ENCODE data around the gene LRFN2. TPM values are rescaled to one million over a fixed set of nuclear protein-coding genes. Genes with fewer than 3 reads are reported as not detected.

The LRFN2 gene
- total RNA-seq, 2 donors from 2014 or later: not detected

- no peaks in the 10 kb centered on the region for H3K27me3 ChIP-seq (replicated peaks; ENCODE audit: insufficient read depth)
- no peak for DNase-seq (ENCODE audit: low spot score)
- no peaks in the 10 kb centered on the region for H3K9me3 ChIP-seq
- TF ChIP-seq, protein P1, sequence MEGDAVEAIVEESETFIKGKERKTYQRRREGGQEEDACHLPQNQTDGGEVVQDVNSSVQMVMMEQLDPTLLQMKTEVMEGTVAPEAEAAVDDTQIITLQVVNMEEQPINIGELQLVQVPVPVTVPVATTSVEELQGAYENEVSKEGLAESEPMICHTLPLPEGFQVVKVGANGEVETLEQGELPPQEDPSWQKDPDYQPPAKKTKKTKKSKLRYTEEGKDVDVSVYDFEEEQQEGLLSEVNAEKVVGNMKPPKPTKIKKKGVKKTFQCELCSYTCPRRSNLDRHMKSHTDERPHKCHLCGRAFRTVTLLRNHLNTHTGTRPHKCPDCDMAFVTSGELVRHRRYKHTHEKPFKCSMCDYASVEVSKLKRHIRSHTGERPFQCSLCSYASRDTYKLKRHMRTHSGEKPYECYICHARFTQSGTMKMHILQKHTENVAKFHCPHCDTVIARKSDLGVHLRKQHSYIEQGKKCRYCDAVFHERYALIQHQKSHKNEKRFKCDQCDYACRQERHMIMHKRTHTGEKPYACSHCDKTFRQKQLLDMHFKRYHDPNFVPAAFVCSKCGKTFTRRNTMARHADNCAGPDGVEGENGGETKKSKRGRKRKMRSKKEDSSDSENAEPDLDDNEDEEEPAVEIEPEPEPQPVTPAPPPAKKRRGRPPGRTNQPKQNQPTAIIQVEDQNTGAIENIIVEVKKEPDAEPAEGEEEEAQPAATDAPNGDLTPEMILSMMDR (IDR thresholded peaks at IDR 0.05): no peak
- no peaks in the 10 kb centered on the region for H3K36me3 ChIP-seq
- H3K4me1 ChIP-seq (ENCODE audit: control insufficient read depth in 1 of 2, low read depth in 2 of 2): no peaks in the 10 kb centered on the region
- no peak overlapping the region for H3K4me3 ChIP-seq
- ATAC-seq (ENCODE audit: insufficient number of reproducible peaks, low FRiP score, low read depth): no peak
- H3K27ac ChIP-seq: no peak overlapping the region
Measured at GRCh38 chr6:40387127-40387870, 199.9 kb downstream of the LRFN2 start.

GRCh38 chr6:40386200-40386599 is 201.0 kb downstream of the LRFN2 start:
- H3K27ac ChIP-seq: no peak overlapping the region
- H3K9me3 ChIP-seq: no peaks in the 10 kb centered on the region
- no peak for DNase-seq (ENCODE audit: low spot score)
- no peaks in the 10 kb centered on the region for H3K27me3 ChIP-seq (replicated peaks; ENCODE audit: insufficient read depth)
- no peak overlapping the region for H3K4me3 ChIP-seq
- no peaks in the 10 kb centered on the region for H3K36me3 ChIP-seq
- no peak for ATAC-seq (ENCODE audit: insufficient number of reproducible peaks, low FRiP score, low read depth)
- no peaks in the 10 kb centered on the region for H3K4me1 ChIP-seq (ENCODE audit: control insufficient read depth in 1 of 2, low read depth in 2 of 2)
- TF ChIP-seq, protein P1 (IDR thresholded peaks at IDR 0.05): no peak

- no peak for ATAC-seq (ENCODE audit: insufficient number of reproducible peaks, low FRiP score, low read depth)
- Histone ChIP-seq H3K27ac (no peak overlapping the region), H3K27me3 (replicated peaks; ENCODE audit: insufficient read depth) (no peaks in the 10 kb centered on the region), H3K4me1 (ENCODE audit: control insufficient read depth in 1 of 2, low read depth in 2 of 2) (no peaks in the 10 kb centered on the region), H3K36me3 (no peaks in the 10 kb centered on the region), H3K9me3 (no peaks in the 10 kb centered on the region), H3K4me3 (no peak overlapping the region)
- DNase-seq (ENCODE audit: low spot score): no peak
- TF ChIP-seq, protein P1 (IDR thresholded peaks at IDR 0.05): no peak
Measured at GRCh38 chr6:40383348-40384115, 203.6 kb downstream of the LRFN2 start.

DNA sequence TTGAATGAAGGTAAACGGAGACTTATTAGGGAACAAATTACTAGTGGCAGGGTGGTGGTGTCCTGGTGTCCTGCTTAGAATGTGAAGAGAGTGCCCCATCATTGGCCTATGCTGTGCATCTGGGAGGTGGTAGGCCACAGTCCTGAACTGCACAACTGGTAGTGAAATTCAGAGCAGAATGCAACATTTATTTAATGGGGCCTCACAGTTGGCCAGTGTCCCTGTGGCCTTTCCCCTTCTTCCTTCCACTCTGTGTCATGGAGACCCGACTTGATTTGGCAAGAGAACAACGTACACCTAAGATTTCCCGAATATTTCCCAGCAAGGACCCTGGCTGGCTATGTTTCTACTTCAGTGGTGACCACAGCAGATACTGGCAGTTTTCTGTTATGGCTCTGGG is 206.9 kb downstream of the LRFN2 start:
- Histone ChIP-seq H3K27ac (no peak overlapping the region), H3K36me3 (no peaks in the 10 kb centered on the region), H3K4me3 (no peak overlapping the region), H3K4me1 (ENCODE audit: control insufficient read depth in 1 of 2, low read depth in 2 of 2) (no peaks in the 10 kb centered on the region), H3K9me3 (no peaks in the 10 kb centered on the region), H3K27me3 (replicated peaks; ENCODE audit: insufficient read depth) (no peaks in the 10 kb centered on the region)
- ATAC-seq (ENCODE audit: insufficient number of reproducible peaks, low FRiP score, low read depth) (no peak), DNase-seq (ENCODE audit: low spot score) (no peak)
- TF ChIP-seq, protein P1 (IDR thresholded peaks at IDR 0.05): no peak

- Histone ChIP-seq H3K36me3 (no peaks in the 10 kb centered on the region), H3K4me1 (ENCODE audit: control insufficient read depth in 1 of 2, low read depth in 2 of 2) (no peaks in the 10 kb centered on the region), H3K4me3 (no peak overlapping the region), H3K27me3 (replicated peaks; ENCODE audit: insufficient read depth) (no peaks in the 10 kb centered on the region), H3K27ac (no peak overlapping the region), H3K9me3 (no peaks in the 10 kb centered on the region)
- ATAC-seq (ENCODE audit: insufficient number of reproducible peaks, low FRiP score, low read depth) (no peak), DNase-seq (ENCODE audit: low spot score) (no peak)
- TF ChIP-seq, protein P1 (IDR thresholded peaks at IDR 0.05): no peak
Measured at GRCh38 chr6:40379811-40380210, 207.4 kb downstream of the LRFN2 start.

Data from thoracic aorta (tissue), 2 donors.